GM18508 (cell line): ENCODE results near the gene RPS19.
"Not testable (repeated sequence)": the region's sequence is repeated elsewhere in the genome, so short reads cannot be mapped to it uniquely, and the experiment has no call there.

Experiments
- ATAC-seq: cut with Tn5 transposase; IDR thresholded peaks from one replicate; pipeline ENCODE4 v1.9.1; 2021; ENCODE audit warnings: moderate number of reproducible peaks; ENCODE audit not compliant: insufficient read depth, unreplicated experiment

Gene RPS19

GRCh38 chr19:41859213-41859617, 840 bp upstream of the RPS19 start:
- no peak for ATAC-seq

GRCh38 chr19:41860419-41861115, 512 bp downstream of the RPS19 start:
- ATAC-seq: no peak

- ATAC-seq: no peak
These were observed 1.2 kb downstream of the RPS19 start for GRCh38 chr19:41861116-41861768.

DNA sequence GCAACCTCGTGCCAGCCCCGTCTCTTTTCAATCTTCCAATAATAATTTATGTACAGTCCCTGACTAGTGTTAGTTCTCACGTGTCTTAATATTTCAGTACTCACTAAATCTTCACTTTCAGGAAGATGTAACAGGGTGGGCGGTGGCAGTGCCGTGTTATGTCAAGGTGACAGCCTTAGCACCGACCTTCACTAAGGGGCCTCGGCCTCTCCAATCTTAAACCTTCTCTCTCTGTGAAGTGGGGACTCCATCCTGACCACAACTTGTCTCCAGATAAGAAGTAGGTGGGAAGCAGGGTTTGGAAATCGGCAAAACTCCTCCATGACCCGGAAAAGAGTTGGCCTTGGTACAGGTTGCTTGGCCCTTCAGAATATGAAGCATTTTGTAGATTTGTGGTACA, 1.8 kb downstream of the RPS19 start:
- no peak for ATAC-seq

- ATAC-seq: no peak
These were observed 2.5 kb downstream of the RPS19 start for GRCh38 chr19:41862445-41862986.

DNA sequence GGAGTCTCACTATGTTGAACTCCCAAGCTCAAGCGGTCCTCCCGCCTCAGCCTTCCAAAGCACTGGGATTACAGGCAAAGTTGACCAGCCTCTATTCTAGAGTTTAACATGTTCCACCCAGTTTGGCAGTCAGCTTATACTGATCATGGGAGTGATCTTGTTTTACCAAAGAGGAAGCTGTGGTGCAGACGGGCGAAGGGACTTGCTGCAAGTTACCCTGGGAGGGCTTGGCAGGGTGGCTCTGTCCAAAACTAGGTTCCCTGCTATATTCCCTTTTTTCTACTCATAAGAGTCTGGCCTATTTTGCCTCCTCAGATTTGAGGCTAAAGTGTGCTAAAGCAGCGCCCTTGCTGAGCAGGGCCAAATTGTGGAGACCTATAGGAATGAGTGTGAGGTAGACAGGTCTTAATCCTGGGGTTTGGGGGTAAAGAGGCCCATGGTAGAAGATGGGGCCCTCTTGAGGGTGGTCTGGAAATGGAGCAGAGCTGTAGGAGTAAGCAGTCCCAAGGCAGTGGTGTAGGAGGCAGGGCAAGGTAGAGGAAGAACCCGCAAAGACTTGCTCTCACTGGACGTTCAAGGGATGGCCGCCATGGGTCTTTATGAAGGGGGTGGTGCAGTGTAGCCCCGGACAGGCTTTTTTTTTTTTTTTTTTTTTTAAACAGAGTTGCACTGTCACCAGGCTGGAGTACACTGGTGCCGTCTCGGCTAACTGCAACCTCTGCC, 3.3 kb downstream of the RPS19 start:
- no peak for ATAC-seq

DNA sequence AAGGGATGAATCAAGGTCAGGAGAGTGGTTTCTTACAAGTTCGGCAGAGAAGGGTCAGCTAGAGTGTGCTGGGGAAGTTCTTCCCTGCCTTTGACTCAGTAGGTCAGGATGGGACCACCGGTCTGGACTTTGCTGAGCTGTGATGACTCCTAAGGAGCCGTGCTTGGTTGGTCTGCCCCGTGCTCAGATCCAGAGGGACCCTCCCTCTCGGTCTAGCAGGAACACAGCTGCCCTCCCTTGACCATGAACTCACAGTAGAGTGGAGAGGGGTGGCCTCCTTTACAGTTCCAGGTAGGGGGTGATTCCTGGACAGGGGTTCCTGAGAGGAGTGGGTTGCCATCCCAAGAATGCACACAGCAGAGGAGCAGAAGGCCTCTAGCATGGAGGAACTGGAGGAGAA, 4.3 kb downstream of the RPS19 start:
- ATAC-seq: no peak

DNA sequence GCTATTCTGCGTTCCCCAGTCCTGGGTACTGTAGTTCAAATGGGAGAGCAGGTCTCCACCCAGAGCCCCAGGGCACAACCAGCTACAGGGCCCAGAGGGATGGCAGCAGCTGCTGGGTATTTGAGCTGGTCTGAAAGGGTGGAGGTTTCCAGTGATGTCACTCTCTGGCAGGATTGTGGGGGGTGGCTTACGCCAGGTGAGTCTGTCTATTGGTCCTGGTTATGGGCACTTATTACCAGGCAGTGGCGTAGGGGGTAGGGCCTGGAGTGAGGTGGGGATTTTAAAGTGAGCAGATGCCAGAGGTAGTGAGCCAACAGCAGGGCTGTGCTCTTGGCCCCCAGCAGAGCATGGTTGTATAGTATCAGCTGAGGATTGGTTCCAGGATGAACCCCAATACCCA, 6.2 kb downstream of the RPS19 start:
- ATAC-seq: no peak

DNA sequence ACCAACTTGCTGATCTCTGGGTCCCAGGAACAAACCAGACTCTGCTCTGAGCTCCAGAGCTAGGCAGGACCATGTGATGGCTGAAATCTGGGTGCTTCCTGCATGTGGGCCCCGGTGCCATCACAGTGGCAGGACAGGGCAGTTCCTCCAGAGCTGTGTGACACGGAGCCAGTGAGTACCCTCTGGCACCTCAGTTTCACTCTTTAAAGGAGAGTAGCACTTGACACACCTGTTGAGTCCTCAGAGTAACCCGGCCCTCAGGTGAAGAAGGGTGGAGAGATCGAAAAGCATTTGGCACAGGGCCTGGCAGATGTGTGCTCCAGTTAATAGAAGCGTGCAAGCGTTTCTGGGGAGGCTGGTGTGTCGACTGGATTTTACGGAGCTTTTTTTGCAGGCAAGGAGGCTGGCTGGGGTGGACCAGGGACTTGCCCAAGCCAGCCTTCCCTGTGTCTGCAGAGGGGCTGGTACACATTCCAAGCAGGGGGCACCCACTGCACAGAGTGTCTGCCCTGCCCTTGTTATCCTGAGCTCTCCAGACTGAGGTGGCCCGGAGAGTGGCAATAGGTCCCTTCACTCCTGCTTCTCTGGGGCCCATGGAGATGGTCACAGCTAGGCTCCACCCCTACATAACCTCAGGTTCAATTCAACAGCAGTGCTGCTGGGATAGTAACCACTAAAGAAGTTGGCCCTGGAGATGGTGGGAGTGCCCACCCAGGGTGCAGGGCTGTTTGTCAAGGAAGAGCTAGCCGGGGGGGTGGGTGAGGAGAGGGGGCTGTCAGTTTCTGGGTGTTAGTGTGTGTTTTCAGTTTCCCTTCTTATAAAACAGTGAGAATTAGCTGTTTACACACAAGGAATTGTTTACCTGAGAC, 8.3 kb downstream of the RPS19 start:
- ATAC-seq: no peak

- ATAC-seq: no peak
These were observed 8.9 kb downstream of the RPS19 start for GRCh38 chr19:41868989-41869300.

GRCh38 chr19:41869374-41869955, 9.4 kb downstream of the RPS19 start:
- ATAC-seq: no peak

DNA sequence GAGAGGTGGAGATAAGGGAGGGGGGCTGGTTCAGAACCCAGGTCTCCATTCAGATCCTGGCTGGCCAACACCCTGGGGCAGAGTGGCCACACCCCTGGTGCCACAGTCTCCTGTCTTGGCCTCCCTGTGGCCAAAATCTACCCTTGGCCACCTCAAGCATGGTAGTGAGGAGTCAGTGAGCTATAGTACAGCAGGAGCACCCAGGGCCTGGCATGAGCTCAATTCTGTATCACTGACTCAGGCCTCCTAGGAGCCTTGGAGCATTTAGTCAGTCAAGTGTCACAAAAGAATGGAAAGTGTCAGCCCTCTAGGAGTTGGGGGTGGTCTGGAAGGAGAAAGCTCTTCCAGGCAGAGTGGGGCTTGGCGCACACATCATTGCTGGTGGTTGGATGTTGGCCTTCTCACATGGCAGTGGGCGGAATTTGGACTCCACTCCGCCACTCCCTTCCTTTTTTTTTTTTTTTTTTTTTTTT, 10.4 kb downstream of the RPS19 start:
- ATAC-seq: no peak

DNA sequence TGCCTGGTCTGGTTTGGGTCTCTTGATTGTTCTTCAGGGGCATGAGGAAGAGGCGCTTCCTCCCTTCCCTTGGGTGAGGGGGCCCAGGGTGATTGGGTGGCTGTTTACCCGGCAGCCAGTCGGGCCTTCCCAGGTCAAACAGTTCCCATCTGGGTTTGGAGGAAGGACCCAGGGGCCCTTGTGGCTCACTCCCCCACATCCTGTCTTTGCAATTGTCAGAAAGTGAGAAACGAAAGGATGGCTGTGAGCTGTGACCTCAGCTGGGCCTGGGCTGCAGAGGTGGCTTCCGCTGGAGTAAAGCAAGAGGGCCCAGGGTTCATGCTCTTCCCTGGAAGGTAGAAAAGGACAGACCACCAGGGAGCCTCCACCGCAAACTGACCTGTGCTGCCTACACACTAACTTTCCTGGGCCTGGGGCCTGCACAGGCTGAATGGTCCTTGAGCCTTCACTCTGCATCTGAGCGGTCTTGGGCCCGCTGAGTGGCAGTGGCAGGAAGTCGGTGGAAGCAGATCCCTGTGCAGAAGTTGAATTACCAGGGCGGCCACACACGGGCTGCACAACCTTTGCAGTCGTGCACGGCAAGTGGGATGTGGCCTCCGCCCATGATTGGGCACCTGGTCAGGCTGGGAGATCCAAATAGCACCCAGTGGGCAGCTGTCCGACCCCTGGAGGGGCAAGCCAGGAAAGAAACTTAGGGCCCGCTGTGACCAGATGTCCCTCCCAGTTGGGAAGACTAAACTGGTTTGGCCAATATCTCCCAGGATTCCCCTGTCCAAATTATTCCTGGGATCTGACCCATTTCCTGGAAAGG, 11.7 kb downstream of the RPS19 start:
- ATAC-seq: no peak

DNA sequence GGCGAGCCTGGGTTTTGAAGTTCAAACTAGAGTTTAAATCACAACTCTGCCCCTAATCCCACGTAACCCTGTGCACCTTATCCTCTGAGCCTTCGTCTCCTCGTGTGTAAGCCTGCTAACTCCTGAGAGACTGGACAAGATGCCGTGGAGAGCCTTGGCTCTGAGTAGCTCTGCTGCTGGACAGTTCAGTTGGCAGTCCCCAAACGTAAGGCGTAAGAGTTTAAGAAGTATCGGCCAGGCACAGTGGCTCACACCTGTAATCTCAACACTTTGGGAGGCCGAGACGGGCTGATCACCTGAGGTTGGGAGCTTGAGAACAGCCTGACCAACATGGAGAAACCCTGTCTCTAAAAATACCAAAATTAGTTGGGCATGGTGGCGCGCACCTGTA, 12.3 kb downstream of the RPS19 start:
- no peak for ATAC-seq

DNA sequence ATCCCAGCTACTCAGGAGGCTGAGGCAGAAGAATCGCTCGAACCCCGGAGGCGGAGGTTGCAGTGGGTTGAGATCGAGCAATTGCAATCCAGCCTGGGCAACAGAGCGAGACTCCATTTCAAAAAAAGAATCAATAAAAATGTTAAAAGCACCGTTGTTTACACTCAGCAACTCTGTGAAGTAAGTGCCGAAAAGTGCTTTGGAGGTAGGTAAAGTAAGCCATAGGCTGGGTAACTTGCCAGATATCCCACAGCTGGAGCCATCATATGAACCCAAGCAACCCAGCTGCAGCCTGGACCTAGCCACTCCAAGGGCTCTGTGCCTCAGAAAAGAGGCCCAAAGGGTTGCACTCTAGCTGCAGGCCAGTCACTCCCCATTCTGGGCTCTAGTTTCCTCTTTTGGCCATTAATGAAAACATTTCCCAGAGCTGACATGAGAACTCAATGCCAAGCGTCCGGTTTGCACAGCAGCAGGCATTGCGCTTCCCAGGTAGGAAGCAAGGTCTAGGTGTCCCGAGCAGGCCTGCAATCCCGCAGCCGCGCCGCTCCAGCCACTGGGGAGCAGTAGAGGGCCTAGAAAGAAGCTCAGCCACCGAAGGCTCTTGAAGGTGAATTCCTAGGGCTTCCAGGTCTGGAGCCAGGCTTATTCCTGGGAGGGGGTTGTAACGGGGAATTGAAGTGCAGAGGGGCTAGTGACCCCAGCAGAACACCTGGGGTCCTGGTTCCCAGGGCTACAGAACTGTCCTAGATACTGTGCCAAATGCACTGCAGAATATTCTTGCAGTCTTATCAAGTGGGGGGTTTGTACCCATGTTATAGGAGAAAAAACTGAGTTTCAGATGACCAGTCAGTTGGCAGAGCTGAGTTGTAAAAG, 13.0 kb downstream of the RPS19 start:
- no peak for ATAC-seq

- not testable (repeated sequence) for ATAC-seq
These were observed 15.9 kb downstream of the RPS19 start for GRCh38 chr19:41875973-41876372.

GRCh38 chr19:41876847-41877832, 17.1 kb downstream of the RPS19 start, which contains the start of gene CD79A:
TSS of gene CD79A (plus strand) at chr19:41877279. CDS start at chr19:41877305, 26 bp downstream.
- peak; percentile 37 for ATAC-seq
